ENCODE data around the gene MIR17HG.
"Not testable (repeated sequence)": the region's sequence is repeated elsewhere in the genome, so short reads cannot be mapped to it uniquely, and the experiment has no call there.

The MIR17HG gene

DNA sequence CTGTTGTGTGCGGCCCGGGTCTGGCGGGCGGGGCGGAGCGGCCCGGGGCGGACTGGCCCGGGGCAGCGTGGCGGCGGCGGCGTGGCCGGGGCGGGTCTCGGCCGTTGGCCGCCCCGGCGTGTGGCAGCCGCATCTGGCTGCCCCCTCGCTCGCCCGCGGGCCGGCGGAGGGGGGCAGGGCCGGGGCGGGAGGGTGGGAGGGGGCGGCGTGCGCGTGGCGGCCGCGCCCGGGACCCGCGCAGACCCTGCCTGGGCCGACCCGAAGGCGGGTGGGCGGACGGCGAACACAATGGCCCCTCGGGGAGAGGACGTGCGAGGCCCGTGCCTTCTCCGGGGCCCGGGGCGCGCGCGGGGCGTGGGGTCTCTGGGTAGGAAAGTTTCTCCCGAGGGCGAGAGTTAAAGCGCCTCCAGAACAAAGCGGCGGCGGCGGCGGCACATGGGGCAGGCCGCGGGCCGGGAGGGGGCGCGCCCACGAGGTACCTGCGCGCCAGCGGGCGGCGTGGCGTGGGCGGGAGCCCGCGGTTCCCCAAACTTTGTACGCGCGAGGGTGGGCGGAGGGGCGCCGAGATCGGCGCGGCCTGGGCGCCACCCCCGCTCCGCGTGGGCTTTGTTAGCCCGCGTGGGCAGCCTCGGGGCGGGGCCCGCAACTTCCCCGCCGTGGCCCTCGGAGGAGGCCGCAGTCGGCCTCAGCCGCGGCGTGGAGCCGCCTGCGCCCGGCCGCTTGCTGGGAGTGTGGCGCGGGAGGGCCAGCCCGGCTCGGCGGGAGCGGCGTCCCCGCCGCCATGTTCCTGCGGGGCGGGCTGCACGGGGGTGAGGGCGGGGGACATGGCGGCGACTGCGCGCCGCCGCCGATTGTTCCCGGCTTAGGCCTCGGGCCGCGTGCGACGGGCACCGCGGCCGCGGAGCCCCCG is 764 bp downstream of the MIR17HG start:
- DNase-seq = peak; percentile 69

DNA sequence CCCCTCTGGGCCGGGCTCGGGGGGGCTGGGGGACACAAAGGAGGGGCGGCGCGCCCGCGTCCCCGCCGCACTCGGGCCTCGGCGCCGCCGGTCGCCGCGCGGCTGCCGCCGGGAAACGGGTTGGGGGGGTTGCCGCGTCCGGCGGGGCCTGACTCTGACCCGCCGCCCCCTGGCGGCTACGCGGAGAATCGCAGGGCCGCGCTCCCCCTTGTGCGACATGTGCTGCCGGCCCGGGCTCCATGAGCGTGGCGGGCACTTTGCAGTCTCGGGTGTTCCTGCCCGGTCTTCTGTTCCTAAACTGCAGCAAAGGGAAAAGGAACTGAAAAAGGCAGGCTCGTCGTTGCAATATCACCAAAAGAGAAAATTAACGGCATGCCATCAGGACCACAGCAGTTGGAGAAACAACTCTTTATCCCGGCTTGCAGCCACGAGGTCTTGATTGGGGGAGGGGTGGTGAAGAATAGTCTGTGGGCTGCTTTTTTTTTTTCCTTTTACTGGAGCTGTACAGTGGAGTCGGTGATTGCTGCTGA is 1.5 kb downstream of the MIR17HG start:
- peak; percentile 94 for DNase-seq

DNA sequence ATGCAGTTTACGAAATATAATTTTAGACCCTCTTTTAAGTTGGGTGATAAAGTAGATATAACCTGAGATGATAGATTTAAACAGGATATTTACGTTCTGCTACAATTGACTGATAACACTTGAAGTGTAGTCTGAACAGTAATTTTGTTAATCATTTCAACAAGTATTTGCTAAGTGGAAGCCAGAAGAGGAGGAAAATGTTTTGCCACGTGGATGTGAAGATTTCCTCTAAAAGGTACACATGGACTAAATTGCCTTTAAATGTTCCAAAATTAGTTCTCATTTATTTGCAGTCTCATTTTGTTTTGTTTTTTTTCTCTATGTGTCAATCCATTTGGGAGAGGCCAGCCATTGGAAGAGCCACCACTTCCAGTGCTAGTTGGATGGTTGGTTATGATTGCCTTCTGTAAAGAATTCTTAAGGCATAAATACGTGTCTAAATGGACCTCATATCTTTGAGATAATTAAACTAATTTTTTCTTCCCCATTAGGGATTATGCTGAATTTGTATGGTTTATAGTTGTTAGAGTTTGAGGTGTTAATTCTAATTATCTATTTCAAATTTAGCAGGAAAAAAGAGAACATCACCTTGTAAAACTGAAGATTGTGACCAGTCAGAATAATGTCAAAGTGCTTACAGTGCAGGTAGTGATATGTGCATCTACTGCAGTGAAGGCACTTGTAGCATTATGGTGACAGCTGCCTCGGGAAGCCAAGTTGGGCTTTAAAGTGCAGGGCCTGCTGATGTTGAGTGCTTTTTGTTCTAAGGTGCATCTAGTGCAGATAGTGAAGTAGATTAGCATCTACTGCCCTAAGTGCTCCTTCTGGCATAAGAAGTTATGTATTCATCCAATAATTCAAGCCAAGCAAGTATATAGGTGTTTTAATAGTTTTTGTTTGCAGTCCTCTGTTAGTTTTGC is 2.8 kb downstream of the MIR17HG start:
- no peak for DNase-seq

DNA sequence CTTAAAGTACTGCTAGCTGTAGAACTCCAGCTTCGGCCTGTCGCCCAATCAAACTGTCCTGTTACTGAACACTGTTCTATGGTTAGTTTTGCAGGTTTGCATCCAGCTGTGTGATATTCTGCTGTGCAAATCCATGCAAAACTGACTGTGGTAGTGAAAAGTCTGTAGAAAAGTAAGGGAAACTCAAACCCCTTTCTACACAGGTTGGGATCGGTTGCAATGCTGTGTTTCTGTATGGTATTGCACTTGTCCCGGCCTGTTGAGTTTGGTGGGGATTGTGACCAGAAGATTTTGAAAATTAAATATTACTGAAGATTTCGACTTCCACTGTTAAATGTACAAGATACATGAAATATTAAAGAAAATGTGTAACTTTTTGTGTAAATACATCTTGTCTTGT is 3.6 kb downstream of the MIR17HG start:
- DNase-seq = no peak

DNA sequence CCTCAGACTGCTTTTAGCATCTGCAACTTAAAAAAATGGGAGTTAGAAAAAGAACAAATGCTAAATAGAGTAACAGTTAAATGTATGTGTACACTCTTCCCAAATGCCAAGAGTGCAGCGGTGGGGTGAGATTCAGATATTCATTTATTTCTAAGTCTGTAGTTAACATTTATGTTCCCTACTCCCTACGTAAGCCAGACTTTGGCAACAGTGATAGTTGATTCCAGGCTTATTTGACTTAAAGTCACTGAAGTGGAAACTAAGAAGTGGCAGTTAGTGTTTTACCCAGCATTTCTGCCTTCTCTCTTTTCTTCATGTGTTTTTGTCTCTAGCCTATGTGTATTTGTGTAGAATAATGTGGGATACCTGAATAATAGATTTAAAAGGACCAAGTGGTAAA is 4.5 kb downstream of the MIR17HG start:
- DNase-seq = no peak

DNA sequence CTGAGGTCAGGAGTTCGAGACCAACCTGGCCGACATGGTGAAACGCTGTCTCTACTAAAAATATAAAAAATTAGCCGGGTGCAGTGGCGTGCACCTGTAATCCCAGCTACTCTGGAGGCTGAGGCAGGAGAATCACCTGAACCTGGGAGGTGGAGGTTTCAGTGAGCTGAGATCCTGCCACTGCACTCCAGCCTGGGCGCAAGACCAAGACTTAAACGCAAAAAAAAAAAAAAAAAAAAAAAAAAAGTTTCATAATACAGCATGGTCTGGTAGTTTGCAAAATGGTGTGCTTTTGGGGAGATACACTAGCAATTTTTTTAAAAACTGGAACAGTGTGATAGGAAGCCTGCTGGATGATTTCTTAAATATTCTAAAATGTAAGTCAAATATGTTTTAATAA is 5.4 kb downstream of the MIR17HG start:
- DNase-seq = not testable (repeated sequence)

DNA sequence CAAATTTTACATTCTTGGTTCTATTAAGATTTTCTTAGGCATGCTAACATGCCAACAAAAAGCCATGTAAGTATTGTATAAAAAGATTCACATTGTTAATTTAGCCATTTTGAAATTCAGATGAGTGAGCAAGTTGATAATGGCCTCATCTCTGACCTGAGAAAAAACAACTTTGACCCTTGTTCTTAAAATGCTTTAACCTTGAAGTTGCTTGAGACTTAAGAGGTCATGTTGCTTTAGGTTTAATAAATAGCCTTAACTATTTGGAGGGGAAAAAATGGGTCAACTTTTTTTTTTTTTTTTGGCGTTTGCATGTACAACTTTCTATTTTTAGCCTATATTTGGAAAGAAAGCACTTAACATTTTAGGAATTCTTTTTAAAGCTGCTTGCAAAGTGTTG is 6.0 kb downstream of the MIR17HG start:
- no peak for DNase-seq

DNA sequence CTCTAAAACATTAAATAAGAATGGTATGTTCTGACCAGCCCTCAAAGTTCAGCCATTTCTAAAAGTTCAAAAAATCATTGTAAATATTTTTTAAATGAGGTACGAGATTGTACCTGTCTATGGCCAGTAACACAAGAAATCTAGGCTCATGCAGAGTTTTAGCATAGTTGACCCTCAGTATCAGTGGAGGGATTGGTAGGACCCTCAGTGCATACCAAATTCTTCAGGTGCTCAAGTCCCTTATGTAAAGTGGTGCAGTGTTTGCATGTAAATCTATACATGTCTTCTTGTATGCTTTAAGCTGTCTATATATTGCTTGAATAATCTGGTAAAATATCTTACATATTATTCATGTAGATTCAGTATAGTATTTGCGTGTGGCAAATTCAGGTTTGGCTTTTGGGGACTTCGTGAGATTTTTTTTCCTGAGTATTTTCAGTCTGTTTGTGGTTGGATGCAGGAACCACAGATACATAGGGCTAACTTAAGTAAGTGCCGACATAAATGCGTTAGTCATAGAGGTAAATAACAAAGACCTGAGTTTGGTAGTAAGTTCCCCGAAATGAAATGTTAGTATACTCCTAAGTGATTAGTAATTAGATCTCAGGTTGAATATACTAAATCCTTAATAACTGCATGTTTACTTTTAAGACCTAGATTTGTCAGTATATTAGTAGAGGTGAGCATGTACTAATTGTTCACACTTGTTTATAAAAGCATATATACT is 7.8 kb downstream of the MIR17HG start:
- no peak for DNase-seq

DNA sequence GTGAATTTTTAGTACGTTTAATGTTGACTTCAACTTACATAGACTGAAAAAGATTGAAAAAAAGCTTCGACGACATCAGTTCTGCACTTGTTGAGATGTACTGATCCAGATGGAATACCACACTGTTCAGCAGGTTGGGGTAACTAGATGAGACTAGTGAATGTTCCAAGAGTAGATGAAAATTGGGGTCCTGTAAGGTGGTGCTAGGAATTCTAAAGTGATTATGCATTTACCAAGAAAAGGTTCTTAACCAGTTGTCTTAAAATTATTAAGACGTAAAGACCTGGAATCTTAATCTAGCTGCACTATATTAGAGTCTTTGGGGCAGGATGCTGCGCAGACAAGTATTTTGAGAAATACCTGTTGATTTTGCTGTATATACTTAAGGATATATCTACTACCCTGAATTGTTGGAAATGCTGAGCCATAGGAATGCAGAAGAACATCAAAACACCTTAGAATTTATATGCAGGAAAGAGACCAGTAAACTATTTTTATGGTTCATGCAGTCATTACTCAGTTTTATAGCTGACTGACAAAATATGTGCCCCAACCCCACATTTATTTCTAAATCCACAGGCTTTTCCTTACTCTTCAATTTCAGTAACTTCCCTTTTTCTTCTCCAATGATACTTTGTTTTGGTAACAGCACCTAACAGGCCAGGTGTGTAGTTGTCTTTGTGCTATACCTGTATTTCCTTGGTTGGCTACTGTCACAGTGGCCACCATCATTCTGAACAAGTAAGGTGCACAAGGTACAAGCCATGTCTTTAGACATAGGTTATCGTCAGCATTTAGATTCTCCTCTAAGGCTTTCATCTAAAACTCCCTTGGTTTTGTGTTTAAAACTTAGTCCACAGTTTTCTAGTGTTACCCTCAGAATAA is 8.6 kb downstream of the MIR17HG start:
- DNase-seq = no peak

DNA sequence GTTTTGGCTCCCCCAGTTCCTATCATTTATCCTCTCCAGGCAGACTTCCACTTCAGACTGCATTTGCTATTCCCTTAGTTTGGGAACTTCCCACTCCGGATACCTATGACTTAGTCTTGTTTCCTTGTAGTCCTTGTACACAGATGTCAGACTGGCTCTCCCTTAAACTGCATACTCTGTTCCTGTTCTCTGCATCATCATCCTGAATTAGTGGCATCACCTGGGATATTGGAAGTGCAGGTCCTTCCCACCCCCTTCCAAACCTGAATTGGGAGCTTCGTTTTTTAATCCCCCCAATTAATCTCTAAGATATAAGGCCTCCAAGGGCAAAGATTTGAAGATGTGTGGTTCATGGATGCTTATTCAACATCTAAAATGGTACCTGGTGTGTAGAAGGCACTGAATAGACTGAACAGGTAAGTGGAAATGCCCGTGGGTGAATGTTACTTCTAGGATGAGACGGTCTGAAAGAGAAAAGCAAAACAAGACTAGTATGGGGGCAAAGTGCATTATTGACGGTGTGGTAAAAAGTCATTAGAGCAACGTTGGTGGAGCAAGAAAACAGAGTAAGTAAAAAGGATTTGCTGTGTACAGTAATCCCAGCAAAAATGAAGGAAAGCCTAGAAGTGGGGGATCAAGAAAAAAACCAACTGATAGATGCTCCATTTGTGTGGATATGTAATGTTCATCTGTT is 9.6 kb downstream of the MIR17HG start:
- DNase-seq = no peak

DNA sequence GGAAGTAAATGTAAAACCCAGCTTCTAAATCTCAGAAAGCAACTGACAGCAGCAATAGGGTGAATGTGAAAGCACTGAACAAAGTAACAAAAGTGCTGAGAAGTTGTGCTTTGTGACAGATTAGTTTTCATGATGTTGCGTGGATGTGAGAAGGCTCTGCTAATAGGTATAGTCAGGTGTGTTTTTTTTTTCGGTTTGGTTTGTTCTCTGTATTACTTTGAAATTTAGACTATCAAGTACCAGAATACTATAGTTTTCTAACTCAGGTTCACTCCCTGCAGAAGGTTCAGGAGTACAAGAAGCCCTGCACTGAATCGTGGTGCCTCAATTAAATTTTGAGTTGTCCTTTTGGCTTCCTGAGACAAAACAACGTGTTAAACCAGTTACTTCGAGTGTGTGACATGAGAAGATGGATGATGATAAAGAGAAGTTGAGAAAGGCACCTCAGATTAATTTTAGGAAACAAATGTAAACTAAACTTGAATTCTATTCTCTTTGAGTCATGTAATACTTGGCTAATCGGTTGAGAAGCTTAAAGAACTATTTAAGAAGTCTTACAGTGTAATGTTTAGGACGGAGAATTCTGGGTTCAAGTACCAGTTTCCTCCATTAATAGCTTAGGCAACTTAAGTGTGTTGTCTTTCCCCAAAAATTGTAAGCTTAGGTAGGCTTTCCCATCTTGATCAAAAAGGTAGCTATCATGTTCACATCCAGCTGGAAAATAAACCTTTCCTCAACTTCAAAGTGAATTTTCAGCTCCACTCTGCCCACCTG is 10.3 kb downstream of the MIR17HG start:
- DNase-seq = no peak

DNA sequence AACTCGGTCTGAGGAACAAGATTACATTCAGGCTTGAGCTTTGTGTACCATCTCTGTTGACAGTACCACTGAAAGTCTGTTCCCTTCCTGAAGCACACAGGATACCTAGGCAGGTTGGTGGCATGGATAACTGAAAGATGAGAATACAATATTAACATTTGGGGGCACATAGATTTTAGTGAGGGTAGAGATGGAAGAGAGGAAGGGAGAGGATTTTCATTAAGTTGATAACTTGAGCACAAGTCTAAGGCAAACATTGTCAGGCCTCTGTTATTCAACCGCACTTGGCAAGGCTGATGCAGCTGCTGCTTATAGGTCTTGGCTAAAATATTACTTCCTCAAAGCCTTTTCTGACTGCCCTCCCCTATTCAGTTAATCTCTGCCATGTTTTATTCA is 10.9 kb downstream of the MIR17HG start:
- peak; percentile 79 for DNase-seq

DNA sequence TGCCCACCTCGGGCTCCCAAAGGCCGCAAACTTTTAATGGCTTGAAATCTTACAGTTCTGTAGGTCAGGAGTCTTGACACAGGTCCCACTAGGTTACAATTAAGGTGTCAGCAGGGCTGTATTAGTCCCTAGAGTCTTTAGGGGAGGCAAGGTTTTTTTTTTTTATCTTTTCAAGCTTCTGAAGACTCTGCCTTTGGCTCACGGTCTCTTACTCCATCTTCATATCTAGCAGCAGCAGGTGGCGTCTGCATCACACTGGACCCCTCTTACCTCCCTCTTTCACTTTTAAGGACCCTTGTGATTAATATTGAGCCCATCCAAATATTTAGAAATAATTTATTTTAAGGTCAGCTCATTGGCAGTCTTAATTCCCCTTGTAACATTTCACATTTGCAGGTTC is 11.6 kb downstream of the MIR17HG start:
- peak; percentile 53 for DNase-seq

DNA sequence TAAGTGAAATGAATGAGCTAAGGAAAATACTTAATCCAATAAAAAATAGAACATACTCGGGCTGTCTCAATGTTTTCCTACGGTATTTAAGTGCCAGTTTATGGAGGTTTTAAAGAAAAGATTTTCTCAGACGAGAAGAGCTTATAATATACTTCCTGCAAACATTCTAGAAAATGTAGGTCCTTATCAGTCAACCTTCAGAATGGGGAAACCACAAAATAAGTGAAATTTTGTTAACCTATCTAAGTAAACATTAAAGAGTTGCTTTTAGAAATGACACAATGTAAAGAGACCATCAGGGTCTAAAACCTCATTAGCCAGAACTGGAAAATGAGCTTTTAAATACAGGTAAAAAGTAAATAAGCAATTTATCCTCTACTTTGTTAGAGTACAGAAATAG is 12.1 kb downstream of the MIR17HG start:
- DNase-seq = peak; percentile 60

DNA sequence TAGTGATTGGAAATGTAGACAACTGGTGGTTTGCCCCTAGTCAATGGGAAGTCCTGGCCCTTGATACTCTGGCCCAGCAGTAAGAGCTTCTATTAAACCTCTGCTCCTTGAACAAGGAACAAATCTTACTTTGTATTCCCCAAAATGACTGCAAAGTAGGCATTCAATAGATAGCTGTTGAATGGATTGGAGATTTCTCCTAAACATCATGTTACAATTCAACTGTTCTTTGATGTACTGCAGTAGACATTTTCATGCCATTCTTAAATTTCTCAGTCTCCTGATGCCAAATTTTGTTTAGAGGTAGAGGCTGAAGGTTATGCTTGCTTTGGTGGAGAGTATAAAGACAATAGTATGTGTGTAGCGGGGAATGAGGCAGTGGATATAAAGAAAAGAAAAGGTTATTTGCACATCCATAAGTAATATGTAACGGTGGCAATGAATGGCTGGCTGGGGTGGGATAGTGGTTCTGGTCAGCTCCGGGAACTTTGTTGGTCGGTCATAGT is 12.8 kb downstream of the MIR17HG start:
- peak; percentile 27 for DNase-seq

DNA sequence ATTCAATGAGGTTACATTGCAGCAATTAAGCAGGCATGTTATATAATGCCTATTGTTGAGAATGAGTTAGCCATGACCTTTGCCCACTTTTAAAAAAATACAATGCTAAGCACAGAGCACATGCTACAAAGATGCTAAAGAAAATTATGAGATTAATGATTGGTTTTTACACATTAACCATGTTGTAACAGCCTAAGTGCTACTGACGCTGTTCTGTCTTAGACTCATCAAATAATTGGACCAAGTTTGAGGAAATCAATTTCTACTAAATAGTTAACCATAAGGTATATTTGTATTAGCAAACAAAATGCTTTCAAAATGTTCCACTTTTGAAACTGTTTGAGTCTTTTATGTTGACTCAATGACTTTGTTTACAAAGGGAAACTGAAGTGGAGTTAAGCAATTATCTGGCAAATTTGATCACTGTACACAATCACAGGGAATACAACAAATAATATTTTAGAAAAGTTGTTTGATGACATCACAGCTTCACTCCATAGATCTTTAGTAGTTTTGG is 14.3 kb downstream of the MIR17HG start:
- DNase-seq = no peak

DNA sequence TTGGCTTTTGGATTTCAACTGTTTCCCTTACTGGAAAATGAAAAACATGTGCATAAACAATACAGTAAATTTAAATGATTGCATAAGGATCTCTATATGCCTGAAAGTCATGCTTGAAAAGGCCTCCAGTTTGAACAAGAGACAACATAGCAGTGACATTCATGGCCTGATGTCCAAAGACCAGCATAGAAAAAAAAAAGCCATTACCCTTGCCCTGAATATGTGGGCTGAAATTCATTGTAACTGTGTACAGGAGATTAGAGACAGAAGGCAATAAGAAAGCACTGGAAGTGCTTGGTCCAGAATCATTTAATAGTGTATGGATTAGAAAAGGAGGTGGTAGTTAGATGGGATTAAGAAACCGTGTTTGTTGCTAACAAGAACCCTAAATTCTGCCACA is 15.4 kb downstream of the MIR17HG start:
- DNase-seq = no peak

DNA sequence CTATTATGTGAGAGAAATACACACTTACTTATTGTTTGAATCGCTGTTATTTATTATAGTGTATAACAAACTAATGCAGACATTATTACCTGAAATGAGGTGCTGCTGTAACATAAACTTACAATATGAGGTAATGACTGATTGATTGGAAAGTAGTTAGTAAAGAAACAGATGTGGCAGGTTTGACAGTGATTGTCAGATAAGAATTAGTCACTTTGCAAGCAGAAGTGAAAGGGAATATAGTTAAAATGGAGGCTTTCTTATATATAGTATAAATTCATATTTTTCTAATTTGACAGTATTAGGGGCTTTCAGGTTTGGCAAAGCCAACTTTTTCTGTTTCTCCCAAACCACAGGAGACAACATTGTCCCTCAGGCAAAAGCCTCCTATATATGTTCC is 20.6 kb downstream of the MIR17HG start:
- DNase-seq = no peak

DNA sequence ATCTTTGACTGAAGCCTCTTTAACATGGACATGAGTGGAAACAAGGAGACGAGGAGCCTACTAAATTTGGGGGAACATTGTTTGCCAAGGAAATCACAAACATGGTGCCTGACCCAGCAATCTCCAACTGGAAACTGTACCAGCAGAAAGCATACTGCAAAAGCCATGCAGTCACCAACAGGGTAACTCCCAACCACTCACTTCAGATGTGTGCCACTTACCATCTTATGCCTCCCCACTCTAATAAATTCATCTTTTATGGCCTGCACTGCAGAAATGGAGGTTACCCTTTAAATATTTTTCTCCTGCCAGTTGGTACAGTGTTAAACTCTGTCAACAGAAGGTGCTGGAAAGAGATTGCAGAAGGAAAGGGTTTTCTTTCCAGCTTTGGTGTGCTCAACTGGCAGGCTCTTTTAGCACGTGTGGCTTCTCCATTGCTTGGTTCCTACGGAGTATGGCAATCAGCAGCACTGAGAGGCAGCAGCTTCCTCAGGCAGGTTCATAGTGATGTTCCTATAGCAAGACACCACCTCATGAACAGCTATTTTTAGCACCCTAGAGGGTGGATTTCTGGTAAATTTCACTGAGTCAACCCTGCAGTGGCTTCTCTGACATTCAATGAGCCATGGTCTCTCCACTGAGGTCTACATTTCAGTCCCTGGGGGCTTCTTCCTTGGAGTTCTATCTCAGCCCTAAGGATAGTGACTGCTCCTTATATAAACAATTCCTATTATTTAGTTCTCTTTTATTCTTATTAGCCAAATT is 21.4 kb downstream of the MIR17HG start:
- no peak for DNase-seq

Measured in hematopoietic multipotent progenitor cell treated with erythropoietin and hydrocortisone succinate and interleukin-3 and kit ligand, for 4 days (in vitro differentiated cells).